ENCODE data around the gene RCOR1. TPM values are rescaled to one million over a fixed set of nuclear protein-coding genes. Genes with fewer than 3 reads are reported as not detected.
"Not testable (repeated sequence)": the region's sequence is repeated elsewhere in the genome, so short reads cannot be mapped to it uniquely, and the experiment has no call there.

The RCOR1 gene
- total RNA-seq, 2 experiments from 2014 or later = 18.3 to 19.4 TPM

DNA sequence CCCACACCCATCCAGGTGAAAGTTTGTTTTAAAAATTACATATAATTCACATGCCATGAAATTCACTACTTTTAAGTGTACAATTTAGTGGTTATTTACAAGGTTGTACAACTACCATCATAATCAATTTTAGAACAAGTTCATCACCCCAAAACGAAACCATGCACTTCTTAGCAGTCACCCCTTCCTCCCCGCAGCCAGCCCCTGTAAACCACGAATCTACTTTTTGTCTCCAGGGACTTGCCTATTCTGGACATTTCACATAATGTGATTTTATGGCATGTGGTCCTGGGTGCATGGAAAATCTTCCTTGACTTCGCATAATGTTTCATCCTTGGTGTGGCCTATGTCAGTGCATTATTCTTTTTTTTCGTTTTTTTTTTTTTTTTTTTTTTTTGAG lies 165.6 kb downstream of the RCOR1 start:
- Mint-ChIP-seq H3K27me3 (peaks cover 2% of the 10 kb centered on the region), H3K4me1 (peaks cover 8% of the 10 kb centered on the region), H3K36me3 (no peaks in the 10 kb centered on the region), H3K4me3 (no peak overlapping the region), H3K9me3 (ENCODE audit: low read depth) (no peaks in the 10 kb centered on the region), H3K27ac (no peak overlapping the region)
- CTCF ChIA-PET = interaction anchor here (0.6 to 0.9 kb wide), 2 partner anchors 56 to 160 kb away, joined by 3 read pairs; no protein-coding TSS in a partner anchor
- no peak for DNase-seq
- ATAC-seq = no peak

DNA sequence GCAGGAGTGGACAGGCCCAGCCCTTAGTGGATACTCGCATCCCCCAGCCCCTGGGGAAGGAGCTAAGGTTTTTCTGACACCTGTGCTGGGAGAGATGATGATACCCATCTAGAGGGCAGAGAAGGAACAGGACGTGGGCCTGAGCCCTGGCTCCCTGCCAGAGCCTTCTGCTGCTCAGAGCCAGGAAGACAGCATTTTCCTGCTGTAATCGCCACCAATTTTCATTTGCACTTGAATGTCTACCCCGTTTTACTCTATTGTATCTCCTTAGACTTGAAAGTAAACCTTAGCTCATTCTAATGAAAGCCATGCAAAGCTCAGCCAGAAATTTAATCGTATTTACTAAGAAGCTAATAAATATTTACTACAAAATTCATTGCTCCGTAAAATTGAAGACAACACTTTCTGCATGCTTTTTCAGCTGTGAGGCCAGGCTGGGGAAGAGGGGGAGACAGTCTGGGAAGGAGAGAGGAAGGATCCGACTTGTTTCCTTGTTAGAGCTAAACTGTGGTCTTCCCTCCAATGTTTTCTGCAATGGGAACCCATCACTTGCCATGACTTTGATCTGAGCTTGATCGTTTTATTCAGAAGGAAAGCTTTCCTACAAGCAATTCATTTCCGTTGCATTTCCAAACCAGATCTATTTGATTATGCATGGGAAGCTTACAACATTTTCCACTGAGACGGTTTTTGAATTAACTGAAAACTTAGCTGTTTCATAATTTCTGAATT lies 167.2 kb downstream of the RCOR1 start:
- ATAC-seq = no peak
- Mint-ChIP-seq H3K9me3 (ENCODE audit: low read depth) (no peaks in the 10 kb centered on the region), H3K4me3 (no peak overlapping the region), H3K27ac (no peak overlapping the region), H3K36me3 (no peaks in the 10 kb centered on the region), H3K27me3 (peaks cover 2% of the 10 kb centered on the region), H3K4me1 (peaks cover 11% of the 10 kb centered on the region)
- DNase-seq = no peak
- CTCF ChIA-PET = interaction anchor here (0.9 to 2.1 kb wide), 2 partner anchors 15 to 65 kb away, joined by 3 to 5 read pairs; no protein-coding TSS in a partner anchor

DNA sequence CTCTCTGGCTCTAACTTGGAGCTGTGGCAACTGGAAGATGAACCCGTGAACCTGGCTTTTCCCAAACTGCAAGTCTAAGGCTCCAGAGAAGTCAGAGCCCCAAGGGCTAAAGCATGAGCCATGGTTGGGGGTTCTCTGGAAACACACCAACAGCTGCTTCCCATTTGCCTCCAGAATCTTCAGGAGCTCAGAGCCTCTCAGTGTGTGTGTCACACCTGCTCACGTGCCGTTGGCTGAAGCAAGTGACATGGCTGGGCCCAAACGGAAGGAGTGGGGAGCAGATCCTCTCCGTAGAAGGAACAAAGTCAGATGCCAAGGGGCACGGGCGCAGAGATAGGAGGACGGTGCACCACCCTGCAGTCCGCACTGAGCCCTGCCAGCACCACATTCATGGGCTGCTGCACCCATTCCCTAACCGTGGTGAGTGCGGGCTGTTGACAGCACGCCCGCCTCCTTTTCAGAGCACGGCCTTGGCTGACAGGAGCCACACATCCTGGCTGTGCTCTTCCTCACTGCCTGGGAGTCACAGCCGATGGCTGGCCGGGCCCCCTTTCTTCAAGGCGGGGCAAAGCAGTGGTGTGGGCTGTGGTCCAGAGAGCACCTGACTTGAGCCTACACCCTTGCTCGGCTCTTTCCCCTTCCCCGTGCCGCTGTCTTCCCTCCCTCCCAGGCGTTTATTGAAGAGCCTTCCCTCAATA lies 168.2 kb downstream of the RCOR1 start:
- CTCF ChIA-PET = interaction anchor here (0.9 to 2.1 kb wide), 2 partner anchors 14 to 66 kb away, joined by 3 to 5 read pairs; no protein-coding TSS in a partner anchor
- peaks cover 2% of the 10 kb centered on the region for H3K27me3 Mint-ChIP-seq
- H3K27ac Mint-ChIP-seq = no peak overlapping the region
- no peak for DNase-seq
- no peak for ATAC-seq
- H3K4me1 Mint-ChIP-seq = peaks cover 8% of the 10 kb centered on the region
- no peaks in the 10 kb centered on the region for H3K36me3 Mint-ChIP-seq
- H3K9me3 Mint-ChIP-seq (ENCODE audit: low read depth) = no peaks in the 10 kb centered on the region
- H3K4me3 Mint-ChIP-seq = no peak overlapping the region

DNA sequence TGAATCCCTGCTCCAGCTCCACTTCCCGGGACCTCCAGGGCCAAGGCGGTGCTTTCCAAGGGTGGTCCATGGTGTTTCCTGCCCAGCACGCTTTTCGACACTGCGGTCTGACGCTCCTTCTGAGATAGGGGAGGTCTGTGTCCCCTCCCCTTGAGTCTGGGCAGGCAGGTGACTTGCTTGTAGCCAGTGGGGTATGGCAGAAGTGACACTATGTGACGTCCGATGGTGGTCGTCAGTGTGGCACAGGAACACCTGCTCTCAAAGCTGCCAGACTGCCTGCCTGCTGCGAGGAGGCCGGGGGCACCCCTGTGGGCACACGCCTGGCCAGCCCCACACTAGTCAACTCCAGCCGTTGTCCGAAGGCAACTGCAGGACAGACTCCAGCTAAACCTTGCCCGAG lies 168.8 kb downstream of the RCOR1 start:
- CTCF ChIA-PET = no interaction called here
- Mint-ChIP-seq H3K27ac (no peak overlapping the region), H3K36me3 (no peaks in the 10 kb centered on the region), H3K27me3 (peaks cover 2% of the 10 kb centered on the region), H3K9me3 (ENCODE audit: low read depth) (no peaks in the 10 kb centered on the region), H3K4me3 (no peak overlapping the region), H3K4me1 (peaks cover 8% of the 10 kb centered on the region)
- no peak for DNase-seq
- no peak for ATAC-seq

DNA sequence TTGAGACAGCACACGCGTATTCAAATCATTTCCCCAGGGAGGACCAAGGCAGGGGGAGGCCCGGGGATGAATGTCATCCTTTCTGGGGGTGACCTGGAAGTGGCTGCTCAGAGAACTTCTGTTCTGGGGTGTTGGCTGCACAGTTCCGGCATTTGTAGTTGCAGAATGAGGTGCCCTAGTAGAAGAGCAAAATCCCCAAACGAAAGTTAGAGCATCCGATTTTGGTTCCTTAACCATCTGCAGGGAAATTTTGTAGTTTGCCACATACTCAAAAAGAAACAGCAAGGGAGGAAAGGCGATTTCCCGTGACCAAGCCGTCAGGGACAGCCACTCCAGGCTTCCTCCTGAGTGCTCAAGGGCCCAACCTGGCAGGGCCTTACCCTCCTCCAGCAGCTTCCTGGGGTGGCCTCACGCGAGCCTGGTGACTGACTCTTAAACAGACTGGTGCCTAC lies 171.8 kb downstream of the RCOR1 start:
- Mint-ChIP-seq H3K4me1 (peaks cover 5% of the 10 kb centered on the region), H3K4me3 (no peak overlapping the region), H3K9me3 (ENCODE audit: low read depth) (no peaks in the 10 kb centered on the region), H3K27me3 (peaks cover 4% of the 10 kb centered on the region), H3K36me3 (no peaks in the 10 kb centered on the region), H3K27ac (no peak overlapping the region)
- CTCF ChIA-PET = no interaction called here
- ATAC-seq (no peak), DNase-seq (no peak)

DNA sequence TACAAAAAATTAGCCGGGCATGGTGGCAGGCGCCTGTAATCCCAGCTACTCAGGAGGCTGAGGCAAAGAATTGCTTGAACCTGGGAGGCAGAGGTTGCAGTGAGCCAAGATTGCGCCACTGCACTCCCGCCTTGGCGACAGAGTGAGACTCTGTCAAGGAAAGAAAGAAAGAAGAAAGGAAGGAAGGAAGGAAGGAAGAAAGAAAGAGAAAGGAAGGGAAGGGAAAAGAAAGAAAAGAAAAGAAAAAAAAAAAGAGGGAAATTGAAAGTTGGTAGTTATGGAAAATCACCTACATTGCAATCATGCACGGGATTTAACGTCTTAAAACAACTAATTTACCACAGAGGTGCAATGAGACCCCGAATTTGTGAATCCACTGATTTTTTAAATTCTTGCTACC lies 173.3 kb downstream of the RCOR1 start:
- not testable (repeated sequence) for H3K36me3 Mint-ChIP-seq, H3K4me3 Mint-ChIP-seq, H3K27ac Mint-ChIP-seq

DNA sequence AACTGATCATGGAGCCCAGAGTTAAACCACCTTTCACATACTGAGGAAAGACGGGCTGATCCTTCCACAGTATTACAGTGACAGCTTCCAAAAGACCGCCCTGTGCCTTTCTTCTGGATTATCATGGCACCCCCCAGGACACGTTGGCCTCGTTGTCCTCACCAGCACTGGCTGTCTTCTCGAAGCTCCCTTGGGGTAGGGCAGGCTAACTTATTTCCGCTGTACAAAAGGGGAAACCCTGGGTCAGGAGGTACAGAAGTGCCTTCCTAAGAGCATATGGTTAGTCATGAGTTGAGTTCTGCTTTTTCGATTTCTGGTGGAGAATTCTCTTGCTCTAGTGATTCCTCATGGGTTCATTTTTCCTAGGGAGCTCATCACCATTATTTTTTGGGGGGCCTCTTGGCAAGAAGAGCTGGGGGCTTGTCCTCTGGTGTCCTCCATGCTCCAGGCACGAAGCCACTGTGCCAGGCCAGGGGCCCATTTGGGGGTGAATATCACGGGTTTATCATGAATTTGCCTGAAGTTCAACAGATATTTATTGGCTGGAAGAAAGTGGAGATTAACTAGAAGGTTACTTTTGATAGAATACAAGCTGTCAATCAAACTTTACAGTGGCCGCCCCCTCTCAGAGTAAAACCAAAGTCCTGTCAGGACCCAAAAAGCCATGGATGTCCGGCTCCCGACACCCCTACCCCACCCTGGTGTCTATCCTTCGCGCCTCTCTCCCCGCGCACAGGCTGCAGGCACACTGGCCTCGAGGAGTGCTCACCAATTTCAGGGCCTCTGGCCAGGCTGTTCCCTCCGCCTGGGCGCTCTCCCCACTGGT lies 176.0 kb downstream of the RCOR1 start:
- H3K27ac Mint-ChIP-seq = no peak overlapping the region
- H3K4me3 Mint-ChIP-seq = no peak overlapping the region
- DNase-seq = no peak
- peaks cover 9% of the 10 kb centered on the region for H3K4me1 Mint-ChIP-seq
- CTCF ChIA-PET = no interaction called here
- no peak for ATAC-seq
- H3K36me3 Mint-ChIP-seq = no peaks in the 10 kb centered on the region
- peaks cover 2% of the 10 kb centered on the region for H3K27me3 Mint-ChIP-seq
- H3K9me3 Mint-ChIP-seq (ENCODE audit: low read depth) = no peaks in the 10 kb centered on the region

More for the DNA sequence above, 173.3 kb downstream of the RCOR1 start:
- not testable (repeated sequence) for DNase-seq; ATAC-seq; H3K4me1 Mint-ChIP-seq; H3K9me3 Mint-ChIP-seq (ENCODE audit: low read depth); H3K27me3 Mint-ChIP-seq
- CTCF ChIA-PET = interaction anchor here (0.7 kb wide), 1 partner anchor 8 kb away, joined by 3 read pairs; no protein-coding TSS in a partner anchor

DNA sequence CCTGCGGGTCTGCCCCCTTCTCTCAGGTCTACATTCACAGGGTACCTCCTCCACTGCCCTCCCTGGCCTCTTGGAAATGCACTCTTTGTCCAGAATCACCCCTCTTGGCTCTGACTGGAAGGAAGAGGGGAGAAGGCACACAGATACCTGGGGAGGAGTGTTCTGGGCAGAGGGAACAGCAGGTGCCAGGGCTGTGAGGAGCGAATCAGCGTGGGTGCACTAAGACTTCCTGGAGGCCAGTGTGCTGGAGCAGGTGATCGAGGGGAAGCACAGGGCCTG lies 176.5 kb downstream of the RCOR1 start:
- H3K36me3 Mint-ChIP-seq = no peaks in the 10 kb centered on the region
- H3K4me3 Mint-ChIP-seq = no peak overlapping the region
- peaks cover 8% of the 10 kb centered on the region for H3K4me1 Mint-ChIP-seq
- DNase-seq = no peak
- H3K9me3 Mint-ChIP-seq (ENCODE audit: low read depth) = no peaks in the 10 kb centered on the region
- H3K27ac Mint-ChIP-seq = no peak overlapping the region
- ATAC-seq = no peak
- CTCF ChIA-PET = no interaction called here
- peaks cover 2% of the 10 kb centered on the region for H3K27me3 Mint-ChIP-seq

DNA sequence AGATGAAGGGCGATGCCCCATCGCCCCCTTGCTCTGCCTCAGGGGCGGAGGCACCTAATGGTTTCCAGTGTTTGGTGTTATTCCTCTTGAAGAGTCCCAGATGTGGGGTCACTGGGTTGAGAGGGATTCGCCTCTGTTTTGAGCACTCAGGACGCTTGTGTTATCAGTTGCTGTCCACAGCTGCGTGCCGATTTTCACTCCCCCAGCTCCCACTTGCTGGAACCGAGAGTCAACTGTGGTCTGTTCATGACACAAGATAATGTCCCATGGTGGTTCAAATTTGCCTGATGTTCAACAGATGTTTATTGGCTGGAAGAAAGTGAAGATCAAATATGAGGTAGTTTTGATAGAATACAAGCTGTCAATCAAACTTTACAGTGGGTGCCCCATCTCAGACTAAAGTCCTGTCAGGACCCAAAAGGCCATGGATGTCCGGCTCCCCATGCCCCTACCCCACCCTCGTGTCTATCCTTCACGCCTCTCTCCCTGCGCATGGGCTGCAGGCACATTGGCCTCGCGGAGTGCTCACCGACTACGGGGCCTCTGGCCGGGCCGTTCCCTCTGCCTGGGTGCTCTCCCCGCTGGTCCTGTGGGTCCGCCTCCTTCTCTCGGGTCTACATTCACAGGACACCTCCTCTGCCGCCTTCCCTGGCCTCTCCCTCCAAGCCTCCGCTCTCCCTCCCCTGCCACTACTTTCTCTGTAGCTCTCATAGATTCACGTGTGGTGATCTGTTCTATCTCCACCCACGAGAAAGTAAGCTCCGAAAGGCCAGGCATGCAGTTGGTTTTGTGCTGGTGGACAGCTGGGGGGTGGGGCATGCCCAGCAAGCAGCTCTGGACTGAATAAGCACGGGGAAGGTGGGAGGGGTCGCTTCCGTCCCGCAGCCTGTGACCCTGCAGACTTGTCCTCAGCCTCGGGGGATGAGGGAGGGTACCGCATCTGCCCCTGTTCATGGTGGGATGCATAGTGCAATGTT lies 178.0 kb downstream of the RCOR1 start:
- CTCF ChIA-PET = no interaction called here
- peaks cover 12% of the 10 kb centered on the region for H3K4me1 Mint-ChIP-seq
- H3K4me3 Mint-ChIP-seq = no peak overlapping the region
- no peak for ATAC-seq
- H3K27me3 Mint-ChIP-seq = peaks cover 2% of the 10 kb centered on the region
- H3K36me3 Mint-ChIP-seq = no peaks in the 10 kb centered on the region
- H3K9me3 Mint-ChIP-seq (ENCODE audit: low read depth) = no peaks in the 10 kb centered on the region
- H3K27ac Mint-ChIP-seq = no peak overlapping the region
- no peak for DNase-seq

DNA sequence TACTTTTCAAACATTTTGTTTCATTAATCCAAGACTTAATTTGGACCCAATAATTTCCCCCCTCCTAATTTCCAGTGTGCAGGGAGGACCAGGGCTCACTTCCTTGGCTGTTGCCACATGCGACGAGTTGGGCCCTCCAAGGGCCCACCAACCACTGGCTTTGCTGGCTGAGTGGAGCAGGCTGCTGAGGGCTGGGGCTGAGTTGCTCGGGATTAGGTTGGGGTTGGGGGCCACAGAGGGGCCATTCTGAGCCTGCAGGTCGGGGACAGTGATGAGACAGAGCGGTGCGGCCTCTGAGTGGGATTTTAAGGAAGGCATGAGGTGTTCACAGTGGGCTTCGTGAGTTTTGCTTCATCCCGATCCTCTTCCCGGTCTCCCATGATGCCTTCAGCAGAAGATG lies 178.7 kb downstream of the RCOR1 start:
- H3K9me3 Mint-ChIP-seq (ENCODE audit: low read depth) = no peaks in the 10 kb centered on the region
- DNase-seq (no peak), ATAC-seq (no peak)
- peaks cover 19% of the 10 kb centered on the region for H3K4me1 Mint-ChIP-seq
- peaks cover 2% of the 10 kb centered on the region for H3K27me3 Mint-ChIP-seq
- H3K36me3 Mint-ChIP-seq = no peaks in the 10 kb centered on the region
- CTCF ChIA-PET = no interaction called here
- no peak overlapping the region for H3K27ac Mint-ChIP-seq
- H3K4me3 Mint-ChIP-seq = no peak overlapping the region

DNA sequence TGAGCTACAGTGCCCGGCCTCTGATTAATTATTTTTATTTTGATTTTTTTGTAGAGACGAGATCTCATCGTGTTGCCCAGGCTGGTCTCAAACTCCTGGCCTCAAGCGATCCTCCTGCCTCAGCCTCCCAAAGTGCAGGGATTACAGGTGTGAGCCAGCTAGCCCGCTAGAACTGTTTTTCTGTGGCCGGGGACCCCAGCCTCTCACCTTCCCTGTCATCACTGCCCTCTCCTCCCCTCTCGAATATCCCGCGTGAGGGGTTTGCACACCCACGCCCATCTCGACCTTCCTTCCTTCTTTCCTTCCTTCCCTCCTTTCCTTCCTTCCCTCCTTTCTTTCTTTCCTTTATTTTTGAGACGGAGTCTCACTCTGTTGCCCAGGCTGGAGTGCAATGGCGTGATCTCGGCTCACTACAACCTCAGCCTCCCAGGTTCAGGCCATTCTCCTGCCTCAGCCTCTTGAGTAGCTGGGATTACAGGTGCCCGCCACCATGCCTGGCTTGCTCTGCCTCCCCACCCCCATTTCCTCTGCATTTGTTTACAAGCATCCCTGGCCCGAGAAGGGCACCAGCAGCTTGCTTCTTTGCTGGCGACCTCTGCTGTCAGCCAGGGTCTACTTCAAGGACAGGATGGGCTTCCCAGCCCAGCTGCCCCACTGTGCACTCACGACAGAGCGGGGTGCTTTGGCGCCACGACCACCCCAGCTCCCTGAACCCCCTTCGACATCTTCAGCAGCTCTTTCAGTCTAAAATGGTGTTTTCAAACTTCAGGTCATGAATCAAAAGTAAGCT lies 180.5 kb downstream of the RCOR1 start:
- H3K9me3 Mint-ChIP-seq (ENCODE audit: low read depth) = no peaks in the 10 kb centered on the region
- CTCF ChIA-PET = interaction anchor here (0.8 to 4.0 kb wide), 8 partner anchors 7 to 249 kb away, joined by 3 to 23 read pairs (median 4); no protein-coding TSS in a partner anchor
- DNase-seq = no peak
- H3K36me3 Mint-ChIP-seq = no peaks in the 10 kb centered on the region
- H3K4me3 Mint-ChIP-seq = no peak overlapping the region
- no peak overlapping the region for H3K27ac Mint-ChIP-seq
- ATAC-seq = no peak
- H3K4me1 Mint-ChIP-seq = peaks cover 25% of the 10 kb centered on the region
- H3K27me3 Mint-ChIP-seq = no peaks in the 10 kb centered on the region

Data from activated CD8-positive, alpha-beta memory T cell treated with anti-CD3 and anti-CD28 coated beads, Interleukin-2, amount 10 ng/mL, durations not matched to agents 7 days and 5 days (primary cell).